Endothelial cell of umbilical vein (primary cell): ENCODE measurements around the gene PDYN. TPM values are rescaled to one million over a fixed set of nuclear protein-coding genes. Genes with fewer than 3 reads are reported as not detected.

Source experiments
- BruUV-seq: library from RNA; stranded (reverse); fragments of 400-500 nt; replicated peaks from 2 replicates; lab custom pipeline; 2021; lab: Mats Ljungman, UMichigan
- CTCF ChIA-PET: fragments of 300-600, 350-600 bp; sonication (Branson Sonifier 250); formaldehyde crosslinking; loops from one replicate; lab custom pipeline; 2021; ENCODE audit warnings: antibody characterized with exemption, inconsistent platforms; lab: Charles Lee
- POLR2A ChIA-PET: fragments of 300-600, 350-600 bp; sonication (Branson Sonifier 250); formaldehyde crosslinking; loops from one replicate; lab custom pipeline; 2021; ENCODE audit warnings: antibody characterized with exemption, inconsistent platforms; lab: Charles Lee
- DNase-seq: peaks from one replicate; pipeline ENCODE4 v3.0.0-alpha.2; 2011; ENCODE audit warnings: low read depth, low spot score
- FAIRE-seq: peaks from 2 replicates; lab custom pipeline; 2011; peaks lifted over from hg19 to GRCh38; lab: Jason Lieb, UNC
- H2AFZ ChIP-seq: 2 replicates; pipeline ENCODE4 v1.6.0; 2012; ENCODE audit warnings: low read depth, low read length, control low read depth, inconsistent platforms
- H3K27ac ChIP-seq: 2 replicates; pipeline ENCODE4 v1.5.1; 2011; ENCODE audit warnings: low read depth, mild to moderate bottlenecking, control low read depth, low read length, moderate library complexity; ENCODE audit not compliant: insufficient read depth
- H3K27me3 ChIP-seq, 2 experiments: 2 replicates each; pipeline versions ENCODE4 v1.6.0 to v1.6.1; 2011; ENCODE audit warnings: low read length in 2 of 2, mixed read lengths in 1 of 2; ENCODE audit not compliant: control insufficient read depth in 2 of 2, insufficient read depth in 2 of 2
- H3K36me3 ChIP-seq, 2 experiments: 2 replicates in 1 of 2; 3 replicates in 1 of 2; pipeline ENCODE4 v1.5.1; 2011; ENCODE audit warnings: low read length in 2 of 2, mild to moderate bottlenecking in 1 of 2, moderate library complexity in 1 of 2; ENCODE audit not compliant: control insufficient read depth in 2 of 2, insufficient read depth in 2 of 2; ENCODE audit errors: extremely low read depth in 1 of 2
- H3K4me1 ChIP-seq: 3 replicates; pipeline ENCODE4 v1.5.1; 2011; ENCODE audit warnings: mild to moderate bottlenecking, low read length; ENCODE audit not compliant: control insufficient read depth, insufficient read depth; ENCODE audit errors: extremely low read depth
- H3K4me2 ChIP-seq: 2 replicates; pipeline ENCODE4 v1.6.1; 2011; ENCODE audit warnings: low read length, control low read depth, mixed read lengths; ENCODE audit not compliant: insufficient read depth
- H3K4me3 ChIP-seq, 3 experiments: fragments of 200-600 bp in 1 of 3; sonication (generic), shearing (Covaris generic) in 1 of 3; replicated peaks in 1 of 3; 2 replicates each; pipeline ENCODE4 v1.5.1; 2011 to 2016; ENCODE audit warnings: control low read depth in 3 of 3, low read length in 3 of 3, mild to moderate bottlenecking in 2 of 3, inconsistent platforms in 1 of 3, low read depth in 1 of 3, moderate library complexity in 1 of 3; ENCODE audit not compliant: insufficient read depth in 1 of 3
- H3K79me2 ChIP-seq: 2 replicates; pipeline ENCODE4 v1.6.0; 2012; ENCODE audit warnings: low read length, inconsistent platforms; ENCODE audit not compliant: control insufficient read depth, insufficient read depth
- H3K9ac ChIP-seq: replicated peaks from 2 replicates; pipeline ENCODE3; 2011; ENCODE audit warnings: low read length, control low read depth; ENCODE audit not compliant: insufficient read depth; ENCODE audit errors: extremely low read depth
- H3K9me1 ChIP-seq: replicated peaks from 3 replicates; pipeline ENCODE4 v1.6.0; 2011; ENCODE audit warnings: mild to moderate bottlenecking, low read length; ENCODE audit not compliant: control insufficient read depth, insufficient read depth; ENCODE audit errors: extremely low read depth
- H3K9me3 ChIP-seq: replicated peaks from 2 replicates; pipeline ENCODE4 v1.5.1; 2012; ENCODE audit warnings: low read length, inconsistent platforms; ENCODE audit not compliant: control insufficient read depth, insufficient read depth
- H4K20me1 ChIP-seq: replicated peaks from 2 replicates; pipeline ENCODE3; 2011; ENCODE audit warnings: mild to moderate bottlenecking, low read length; ENCODE audit not compliant: control insufficient read depth, insufficient read depth; ENCODE audit errors: extremely low read depth
- EZH2 ChIP-seq: IDR thresholded peaks from 2 replicates; pipeline ENCODE4 v1.6.1; 2012; ENCODE audit warnings: borderline replicate concordance, low read depth, mild to moderate bottlenecking, moderate library complexity, low read length, inconsistent platforms; ENCODE audit not compliant: severe bottlenecking
- FOS ChIP-seq: IDR thresholded peaks from 2 replicates; pipeline ENCODE4 v1.6.1; 2011; ENCODE audit warnings: mild to moderate bottlenecking, low read length, moderate library complexity, borderline replicate concordance; ENCODE audit not compliant: insufficient read depth
- GATA2 ChIP-seq: IDR thresholded peaks from 2 replicates; pipeline ENCODE4 v1.7.0; 2011; ENCODE audit warnings: low read depth, mild to moderate bottlenecking, moderate library complexity, mixed read lengths, low read length; ENCODE audit not compliant: insufficient read length, insufficient read depth
- JUN ChIP-seq: IDR thresholded peaks from 2 replicates; pipeline ENCODE4 v1.6.1; 2011; ENCODE audit warnings: borderline replicate concordance, low read depth; ENCODE audit not compliant: insufficient read length, insufficient read depth
- MAX ChIP-seq: IDR thresholded peaks from 2 replicates; pipeline ENCODE4 v1.6.1; 2011; ENCODE audit not compliant: insufficient read depth, insufficient read length
- MYC ChIP-seq: IDR thresholded peaks from one replicate; pipeline ENCODE4 v1.6.1; 2011; ENCODE audit warnings: mild to moderate bottlenecking, low read depth, low read length
- POLR2A ChIP-seq: IDR thresholded peaks from 2 replicates; pipeline ENCODE4 v1.6.1; 2012; ENCODE audit warnings: low read depth, mild to moderate bottlenecking, control low read depth, low read length
- POLR2AphosphoS5 ChIP-seq: IDR thresholded peaks from 2 replicates; pipeline ENCODE4 v1.6.1; 2012; ENCODE audit warnings: low read depth, mild to moderate bottlenecking, control low read depth, low read length, moderate library complexity; ENCODE audit not compliant: insufficient read depth
- dilution Hi-C: fragments of 300-500 bp; cut with MboI; formaldehyde crosslinking; loops from one replicate; pipeline ENCODE4 v1.15.0; 2019; ENCODE audit warnings: low sequenced_read_pairs; ENCODE audit not compliant: extremely low pct_ligation_motif_present
- intact Hi-C: fragments of 100-400 bp; cut with micrococcal nuclease; formaldehyde crosslinking; loops from one replicate; pipeline ENCODE4 v1.10.0; 2022
- polyA plus RNA-seq, 4 experiments: library from polyadenylated mRNA; depleted of rRNA in 3 of 4; stranded (reverse) in 3 of 4; unstranded in 1 of 4; fragments of >200 nt; gene quantifications; 2 replicates each; pipeline versions ENCODE4 v1.2.1 to v1.2.3, GENCODE V29; 2011 to 2012; ENCODE audit warnings: missing spikeins in 1 of 4
- total RNA-seq: library from RNA; stranded (reverse); gene quantifications from 2 replicates; pipeline ENCODE4 v1.2.3, GENCODE V29; 2021
- TF ChIP-seq, protein P1 (sequence below), 2 donors: IDR thresholded peaks; 1 replicate in 1 of 2; 2 replicates in 1 of 2; pipeline ENCODE4 v1.5.1; 2011; ENCODE audit warnings: low read length in 2 of 2, mild to moderate bottlenecking in 2 of 2, moderate library complexity in 2 of 2, control low read depth in 1 of 2, inconsistent platforms in 1 of 2, low read depth in 1 of 2; ENCODE audit not compliant: insufficient read depth in 1 of 2; ENCODE audit errors: extremely low read depth in 1 of 2

The PDYN gene
- total and polyA plus RNA-seq, 2 donors (not counting 3 experiments of a cell fraction or from before 2014, with no cell fraction given): not detected

DNA sequence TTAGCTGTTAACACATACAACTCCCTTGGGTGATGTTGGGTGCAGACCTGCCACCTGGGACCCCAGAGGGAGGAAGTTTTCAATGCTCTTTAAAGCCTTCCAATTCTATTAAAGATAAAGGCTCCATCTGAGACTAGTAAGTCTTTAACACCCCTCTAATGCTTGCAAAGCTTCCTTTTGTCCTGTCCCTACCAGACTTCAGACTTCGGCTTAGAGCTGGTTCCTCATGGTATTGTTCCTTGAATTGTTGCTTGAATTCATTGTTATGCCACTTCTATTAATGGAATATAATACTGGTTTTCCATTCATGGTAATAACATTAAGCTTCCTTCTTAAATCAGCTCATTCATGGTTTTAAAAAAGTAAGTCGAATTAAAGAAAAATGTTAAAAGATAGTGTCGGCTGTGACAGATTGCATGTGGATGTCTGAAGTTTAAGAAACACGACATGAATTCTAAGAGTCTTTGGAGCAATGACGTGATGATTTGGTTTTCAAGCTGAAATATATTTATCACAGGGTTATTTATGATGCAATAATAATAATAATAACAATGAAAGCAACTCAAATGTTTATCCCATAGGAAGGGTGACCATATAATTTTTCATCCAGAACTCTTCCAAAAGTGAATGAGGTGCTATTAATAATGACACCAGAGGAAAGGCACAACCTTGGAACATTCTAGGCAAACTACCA, 21.8 kb downstream of the PDYN start:
- intact Hi-C loops (no loop called here), dilution Hi-C loops (no loop called here)
- H3K4me3 ChIP-seq: no peak overlapping the region
- no peak overlapping the region for H3K9ac ChIP-seq
- ChIA-PET CTCF (interaction anchor here (0.8 to 5.3 kb wide), 3 partner anchors 12 to 201 kb away, joined by 3 to 26 read pairs (median 4); no protein-coding TSS in a partner anchor), POLR2A (no interaction called here)
- TF ChIP-seq JUN (no peak), MYC (no peak), POLR2AphosphoS5 (no peak), POLR2A (no peak), MAX (no peak), FOS (no peak), EZH2 (no peak), GATA2 (no peak)
- TF ChIP-seq, protein P1, sequence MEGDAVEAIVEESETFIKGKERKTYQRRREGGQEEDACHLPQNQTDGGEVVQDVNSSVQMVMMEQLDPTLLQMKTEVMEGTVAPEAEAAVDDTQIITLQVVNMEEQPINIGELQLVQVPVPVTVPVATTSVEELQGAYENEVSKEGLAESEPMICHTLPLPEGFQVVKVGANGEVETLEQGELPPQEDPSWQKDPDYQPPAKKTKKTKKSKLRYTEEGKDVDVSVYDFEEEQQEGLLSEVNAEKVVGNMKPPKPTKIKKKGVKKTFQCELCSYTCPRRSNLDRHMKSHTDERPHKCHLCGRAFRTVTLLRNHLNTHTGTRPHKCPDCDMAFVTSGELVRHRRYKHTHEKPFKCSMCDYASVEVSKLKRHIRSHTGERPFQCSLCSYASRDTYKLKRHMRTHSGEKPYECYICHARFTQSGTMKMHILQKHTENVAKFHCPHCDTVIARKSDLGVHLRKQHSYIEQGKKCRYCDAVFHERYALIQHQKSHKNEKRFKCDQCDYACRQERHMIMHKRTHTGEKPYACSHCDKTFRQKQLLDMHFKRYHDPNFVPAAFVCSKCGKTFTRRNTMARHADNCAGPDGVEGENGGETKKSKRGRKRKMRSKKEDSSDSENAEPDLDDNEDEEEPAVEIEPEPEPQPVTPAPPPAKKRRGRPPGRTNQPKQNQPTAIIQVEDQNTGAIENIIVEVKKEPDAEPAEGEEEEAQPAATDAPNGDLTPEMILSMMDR (IDR thresholded peaks at IDR 0.05; ENCODE audit: extremely low read depth in 1 of 2, insufficient read depth in 1 of 2, low read depth in 1 of 2, low read length in 2 of 2): no peak
- H3K79me2 ChIP-seq: no peaks in the 10 kb centered on the region
- H3K4me2 ChIP-seq: no peak overlapping the region
- H2AFZ ChIP-seq: no peak overlapping the region
- DNase-seq (no peak), FAIRE-seq (no peak)
- no peaks in the 10 kb centered on the region for H3K36me3 ChIP-seq
- no peaks in the 10 kb centered on the region for H3K9me3 ChIP-seq
- no peaks in the 10 kb centered on the region for H3K9me1 ChIP-seq
- no peaks in the 10 kb centered on the region for H4K20me1 ChIP-seq
- no peak overlapping the region for H3K27ac ChIP-seq
- BruUV-seq: no TSS peak
- no peaks in the 10 kb centered on the region for H3K4me1 ChIP-seq
- H3K27me3 ChIP-seq: peaks cover 5 to 11% of the 10 kb centered on the region in 2 experiments
